ENCODE results near the gene ZNF45.

DNA sequence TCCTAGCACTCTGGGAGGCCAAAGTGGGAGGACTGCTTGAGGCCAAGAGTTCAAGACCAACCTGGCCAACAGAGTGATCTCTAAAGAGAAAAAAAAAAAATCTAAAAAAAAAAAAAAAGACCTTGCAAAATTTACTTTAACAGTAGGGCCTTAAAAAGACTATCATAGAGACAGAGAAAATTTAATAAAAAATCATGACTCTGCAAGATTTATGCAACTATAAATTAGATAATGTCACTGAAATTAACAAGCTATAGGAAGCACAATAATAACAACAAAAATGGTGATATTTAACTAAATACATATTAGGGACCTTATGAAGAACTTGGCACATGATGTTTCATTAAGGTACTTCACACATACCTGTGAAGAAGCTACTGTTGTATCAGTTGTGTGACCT is 11.2 kb downstream of the ZNF45 start:
- TF ChIP-seq POLR2AphosphoS5 (IDR thresholded peaks at IDR 0.05; ENCODE audit: low read depth, low read length) (no peak), POLR2A (IDR thresholded peaks at IDR 0.05; ENCODE audit: low read depth, low read length) (no peak)

All from GM12892 (cell line).